ENCODE measurements around the gene CATSPERD. TPM values are rescaled to one million over a fixed set of nuclear protein-coding genes. Genes with fewer than 3 reads are reported as not detected.

The CATSPERD gene
- polyA plus RNA-seq, 2 of the 4 experiments (the other 2 are of a cell fraction): 0.03 TPM; not detected in 1

DNA sequence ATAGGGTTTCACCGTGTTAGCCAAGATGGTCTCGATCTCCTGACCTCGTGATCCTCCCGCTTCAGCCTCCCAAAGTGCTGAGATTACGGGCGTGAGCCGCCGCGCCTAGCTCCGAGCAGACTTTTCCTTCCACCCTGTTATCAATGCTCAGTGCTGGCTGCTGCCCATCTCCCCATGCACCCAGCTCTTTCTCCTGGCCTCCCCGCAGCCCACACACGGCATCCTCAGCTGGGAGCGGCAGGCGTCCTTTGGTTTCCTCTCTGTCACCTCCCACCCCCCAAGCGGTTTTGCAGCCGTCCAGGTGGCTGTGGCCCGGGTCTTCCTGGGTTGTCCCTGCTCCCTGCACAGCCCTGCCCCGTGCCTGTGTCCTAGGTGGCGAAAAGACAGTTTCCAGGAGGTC is 52.0 kb downstream of the CATSPERD start:
- Histone ChIP-seq H3K4me2 (no peak overlapping the region), H3K9me3 (no peaks in the 10 kb centered on the region), H3K4me1 (peaks cover 5% of the 10 kb centered on the region; the same call in 1 of the 3 replicates), H3K4me3 (no peak overlapping the region), H3K27ac (peak overlapping the region in 1 of 2 experiments; percentile 91; a peak in 3 of 6 replicates)
- DNase-seq (ENCODE audit: low read depth in 1 of 2, low spot score in 1 of 2) (no peak), ATAC-seq (no peak), FAIRE-seq (no peak)
- CTCF ChIA-PET: interaction anchor here (1.2 to 4.3 kb wide), 4 partner anchors 22 to 119 kb away, joined by 3 to 35 read pairs (median 20); partner anchors contain the start of gene NRTN
- POLR2A ChIA-PET: no interaction called here
- TF ChIP-seq RARB (CRISPR knock-in tag; IDR thresholded peaks at IDR 0.05) (no peak), RAD21 (conservative IDR thresholded peaks at IDR 0.05 in 1 of 2, IDR thresholded peaks at IDR 0.05 in 1 of 2) (no peak), JUN (IDR thresholded peaks at IDR 0.05) (no peak)
- 90% methylated on average over 19 of the region's 19 CpGs for WGBS (ENCODE audit: missing lambda C conversion rate)

GRCh38 chr19:5773276-5773675 is 52.8 kb downstream of the CATSPERD start:
- H3K9me3 ChIP-seq: no peaks in the 10 kb centered on the region
- FAIRE-seq (no peak), ATAC-seq (no peak), DNase-seq (ENCODE audit: low read depth in 1 of 2, low spot score in 1 of 2) (no peak)
- H3K27ac ChIP-seq: peak overlapping the region; percentile 77 to 91
- WGBS (ENCODE audit: missing lambda C conversion rate): 95% methylated on average over 5 of the region's 5 CpGs
- peaks cover 5% of the 10 kb centered on the region; the same call in 1 of the 3 replicates for H3K4me1 ChIP-seq
- ChIA-PET CTCF (interaction anchor here (0.6 to 4.3 kb wide), 15 partner anchors 13 to 394 kb away, joined by 3 to 35 read pairs (median 4); partner anchors contain the start of genes DUS3L and NRTN), POLR2A (interaction anchor here (0.6 kb wide), 1 partner anchor 10 kb away, joined by 3 read pairs; no protein-coding TSS in a partner anchor)
- TF ChIP-seq MAZ (IDR thresholded peaks at IDR 0.05; ENCODE audit: borderline replicate concordance, low read depth, low read length): no peak
- TF ChIP-seq NR3C1 (IDR thresholded peaks at IDR 0.05): no peak
- TF ChIP-seq CHD2 (IDR thresholded peaks at IDR 0.05; ENCODE audit: low read length, partially characterized antibody): no peak
- TF ChIP-seq RARB (CRISPR knock-in tag; IDR thresholded peaks at IDR 0.05): no peak
- no peak for TF ChIP-seq HOXA7 (CRISPR knock-in tag; IDR thresholded peaks at IDR 0.05)
- TF ChIP-seq HEYL (CRISPR knock-in tag; IDR thresholded peaks at IDR 0.05): no peak
- TF ChIP-seq POLR2AphosphoS2 (conservative IDR thresholded peaks at IDR 0.05; ENCODE audit: low read length): no peak
- no peak for TF ChIP-seq TP53 (CRISPR knock-in tag; IDR thresholded peaks at IDR 0.05)
- TF ChIP-seq, protein P1, sequence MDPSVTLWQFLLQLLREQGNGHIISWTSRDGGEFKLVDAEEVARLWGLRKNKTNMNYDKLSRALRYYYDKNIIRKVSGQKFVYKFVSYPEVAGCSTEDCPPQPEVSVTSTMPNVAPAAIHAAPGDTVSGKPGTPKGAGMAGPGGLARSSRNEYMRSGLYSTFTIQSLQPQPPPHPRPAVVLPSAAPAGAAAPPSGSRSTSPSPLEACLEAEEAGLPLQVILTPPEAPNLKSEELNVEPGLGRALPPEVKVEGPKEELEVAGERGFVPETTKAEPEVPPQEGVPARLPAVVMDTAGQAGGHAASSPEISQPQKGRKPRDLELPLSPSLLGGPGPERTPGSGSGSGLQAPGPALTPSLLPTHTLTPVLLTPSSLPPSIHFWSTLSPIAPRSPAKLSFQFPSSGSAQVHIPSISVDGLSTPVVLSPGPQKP (IDR thresholded peaks at IDR 0.05; ENCODE audit: low read depth, low read length): no peak
- TF ChIP-seq BHLHE40 (IDR thresholded peaks at IDR 0.05; ENCODE audit: low read depth, low read length): no peak
- H3K4me2 ChIP-seq: 0 out of 3 replicates have a peak overlapping the region, but pooled peaks have one; percentile 25
- H3K4me3 ChIP-seq: no peak overlapping the region

DNA sequence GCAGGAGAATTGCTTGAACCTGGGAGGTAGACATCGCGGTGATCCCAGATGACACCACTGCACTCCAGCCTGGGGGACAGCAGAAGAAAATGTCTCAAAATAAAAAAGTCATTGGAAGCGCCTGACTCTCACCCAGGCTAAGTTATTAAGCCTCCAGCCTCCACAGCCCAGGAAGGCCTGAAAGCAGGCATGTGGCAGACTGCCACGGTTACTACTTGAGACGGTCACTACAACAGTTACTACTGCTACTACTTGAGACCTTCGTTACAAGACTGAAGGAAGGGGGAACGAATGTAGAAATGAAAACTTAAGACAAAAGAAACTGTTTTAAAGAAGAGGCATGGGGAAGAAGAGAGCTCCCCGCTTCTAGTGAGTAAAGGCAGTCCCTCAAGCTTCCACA is 54.5 kb downstream of the CATSPERD start:
- ChIA-PET CTCF (interaction anchor here (1.1 to 4.3 kb wide), 6 partner anchors 8 to 117 kb away, joined by 3 to 35 read pairs (median 17); partner anchors contain the start of genes DUS3L and NRTN), POLR2A (no interaction called here)
- Histone ChIP-seq H3K9me3 (no peaks in the 10 kb centered on the region), H3K4me3 (no peak overlapping the region), H3K27ac (peak overlapping the region; percentile 7 to 21; a peak in 1 of 6 replicates), H3K4me1 (peaks cover 5% of the 10 kb centered on the region; the same call in 1 of the 3 replicates), H3K4me2 (no peak overlapping the region)
- no peak for ATAC-seq
- TF ChIP-seq RAD21 (conservative IDR thresholded peaks at IDR 0.05 in 1 of 2, IDR thresholded peaks at IDR 0.05 in 1 of 2) (no peak), CBX2 (IDR thresholded peaks at IDR 0.05; ENCODE audit: borderline replicate concordance, low read depth) (no peak), KDM5A (IDR thresholded peaks at IDR 0.05) (no peak), TP53 (CRISPR knock-in tag; IDR thresholded peaks at IDR 0.05) (no peak), ZC3H11A (IDR thresholded peaks at IDR 0.05) (no peak), SMC3 (IDR thresholded peaks at IDR 0.05) (no peak), HOXB13 (CRISPR knock-in tag; IDR thresholded peaks at IDR 0.05; ENCODE audit: low read depth) (no peak), CEBPB (IDR thresholded peaks at IDR 0.05) (no peak)
- TF ChIP-seq, protein P1 (IDR thresholded peaks at IDR 0.05; ENCODE audit: low read depth, low read length): no peak
- TF ChIP-seq, protein P2, sequence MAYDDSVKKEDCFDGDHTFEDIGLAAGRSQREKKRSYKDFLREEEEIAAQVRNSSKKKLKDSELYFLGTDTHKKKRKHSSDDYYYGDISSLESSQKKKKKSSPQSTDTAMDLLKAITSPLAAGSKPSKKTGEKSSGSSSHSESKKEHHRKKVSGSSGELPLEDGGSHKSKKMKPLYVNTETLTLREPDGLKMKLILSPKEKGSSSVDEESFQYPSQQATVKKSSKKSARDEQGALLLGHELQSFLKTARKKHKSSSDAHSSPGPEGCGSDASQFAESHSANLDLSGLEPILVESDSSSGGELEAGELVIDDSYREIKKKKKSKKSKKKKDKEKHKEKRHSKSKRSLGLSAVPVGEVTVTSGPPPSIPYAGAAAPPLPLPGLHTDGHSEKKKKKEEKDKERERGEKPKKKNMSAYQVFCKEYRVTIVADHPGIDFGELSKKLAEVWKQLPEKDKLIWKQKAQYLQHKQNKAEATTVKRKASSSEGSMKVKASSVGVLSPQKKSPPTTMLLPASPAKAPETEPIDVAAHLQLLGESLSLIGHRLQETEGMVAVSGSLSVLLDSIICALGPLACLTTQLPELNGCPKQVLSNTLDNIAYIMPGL (CRISPR knock-in tag; IDR thresholded peaks at IDR 0.05; ENCODE audit: borderline replicate concordance): no peak
- WGBS (ENCODE audit: missing lambda C conversion rate): 81% methylated on average over 8 of the region's 8 CpGs
- no peak for FAIRE-seq
- no peak for DNase-seq (ENCODE audit: low read depth in 1 of 2, low spot score in 1 of 2)

All from A549 (cell line).